Astrocyte of the spinal cord (primary cell): Measurements from ENCODE around the gene PLEKHG4B.
"Not testable (repeated sequence)": the region's sequence is repeated elsewhere in the genome, so short reads cannot be mapped to it uniquely, and the experiment has no call there.

Experiments
- DNase-seq: peaks from one replicate; pipeline ENCODE4 v3.0.0; 2011; ENCODE audit warnings: low read depth, low spot score
- H3K4me3 ChIP-seq: 2 replicates; pipeline ENCODE4 v1.5.1; 2011; ENCODE audit warnings: low read depth, mild to moderate bottlenecking, low read length, moderate library complexity
- CTCF ChIP-seq: IDR thresholded peaks from 2 replicates; pipeline ENCODE4 v1.5.1; 2012; ENCODE audit warnings: low read depth, mild to moderate bottlenecking, low read length, inconsistent platforms
- in situ Hi-C: cut with HindIII; loops from 2 replicates; pipeline ENCODE4 v1.10.0; 2017; ENCODE audit warnings: low sequenced_read_pairs

Gene PLEKHG4B

GRCh38 chr5:213803-214395, 121.9 kb downstream of the PLEKHG4B start:
- no peak for TF ChIP-seq CTCF
- DNase-seq: no peak
- in situ Hi-C loops: no loop called here
- no peak overlapping the region for H3K4me3 ChIP-seq

GRCh38 chr5:215256-215655, 123.3 kb downstream of the PLEKHG4B start:
- in situ Hi-C loops, H3K4me3 ChIP-seq: not testable (repeated sequence)
- DNase-seq: peak; percentile 34

GRCh38 chr5:216076-216475, 124.1 kb downstream of the PLEKHG4B start:
- H3K4me3 ChIP-seq, DNase-seq, in situ Hi-C loops: not testable (repeated sequence)

GRCh38 chr5:217494-218456, 125.8 kb downstream of the PLEKHG4B start, which contains the start of the genes CCDC127 and SDHA:
CCDC127 (minus strand) TSS chr5:218153; CDS start chr5:216849, 1,304 bp downstream.
SDHA (plus strand) TSS chr5:218320; CDS start chr5:218356, 36 bp downstream.
- peak within 1 kb of the TSS; percentile 90 for H3K4me3 ChIP-seq
- DNase-seq: peak; percentile 90
- peak; percentile 50 for TF ChIP-seq CTCF
- in situ Hi-C loops: not testable (repeated sequence)

- in situ Hi-C loops: no loop called here
- TF ChIP-seq CTCF: no peak
- peak overlapping the region; percentile 90 for H3K4me3 ChIP-seq
- DNase-seq: peak; percentile 26
These were observed 126.7 kb downstream of the PLEKHG4B start for GRCh38 chr5:218457-219291.

- peak overlapping the region; percentile 90 for H3K4me3 ChIP-seq
- in situ Hi-C loops: no loop called here
- no peak for TF ChIP-seq CTCF
- peak; percentile 47 for DNase-seq
These were observed 127.5 kb downstream of the PLEKHG4B start for GRCh38 chr5:219460-219863.

GRCh38 chr5:219991-220390, 128.0 kb downstream of the PLEKHG4B start:
- in situ Hi-C loops: no loop called here
- no peak for TF ChIP-seq CTCF
- DNase-seq: no peak
- H3K4me3 ChIP-seq: peak overlapping the region; percentile 90

- DNase-seq, in situ Hi-C loops, H3K4me3 ChIP-seq: not testable (repeated sequence)
These were observed 131.2 kb downstream of the PLEKHG4B start for GRCh38 chr5:222951-223715.
